GM12873 (cell line): ENCODE data around the gene SCGN.

Experiments used
- CTCF ChIP-seq: IDR thresholded peaks from 2 replicates; pipeline ENCODE4 v1.5.1; 2012; ENCODE audit warnings: low read depth, mild to moderate bottlenecking, moderate library complexity, low read length, control low read depth; ENCODE audit not compliant: insufficient read depth; ENCODE audit errors: missing control alignments

Gene SCGN

GRCh38 chr6:25655723-25656122, 3.7 kb downstream of the SCGN start:
- no peak for TF ChIP-seq CTCF

GRCh38 chr6:25659633-25660368, 7.8 kb downstream of the SCGN start:
- no peak for TF ChIP-seq CTCF

- no peak for TF ChIP-seq CTCF
Measured at GRCh38 chr6:25660512-25660911, 8.5 kb downstream of the SCGN start.

GRCh38 chr6:25661129-25661779, 9.2 kb downstream of the SCGN start:
- TF ChIP-seq CTCF: no peak

GRCh38 chr6:25665455-25665854, 13.4 kb downstream of the SCGN start:
- no peak for TF ChIP-seq CTCF

- no peak for TF ChIP-seq CTCF
Measured at GRCh38 chr6:25669413-25669812, 17.4 kb downstream of the SCGN start.

GRCh38 chr6:25670208-25670607, 18.2 kb downstream of the SCGN start:
- TF ChIP-seq CTCF: no peak
